Upper lobe of left lung (tissue), 6 donors: Measurements from ENCODE around the gene LDLRAD3. TPM values are rescaled to one million over a fixed set of nuclear protein-coding genes. Genes with fewer than 3 reads are reported as not detected.

Experiments
- ATAC-seq, 2 donors: fragments of 200-7000 bp; cut with Tn5 transposase; one replicate each; pipeline ENCODE4 v1.9.1; 2022; ENCODE audit warnings: mild to moderate bottlenecking in 2 of 2, moderate library complexity in 2 of 2; ENCODE audit not compliant: low FRiP score in 2 of 2
- DNase-seq, 2 donors: peaks; one replicate each; pipeline ENCODE4 v3.0.0-alpha.2; 2019 to 2020
- H3K27ac ChIP-seq, 4 donors: fragments of 200-600 bp; sonication (generic); one replicate each; pipeline ENCODE4 v1.5.1; 2016 to 2019
- H3K27me3 ChIP-seq, 4 donors: fragments of 200-600 bp; sonication (generic); one replicate each; pipeline ENCODE4 v1.5.1; 2017 to 2019
- H3K36me3 ChIP-seq, 4 donors: fragments of 200-600 bp; sonication (generic); one replicate each; pipeline ENCODE4 v1.5.1; 2016 to 2019
- H3K4me1 ChIP-seq, 4 donors: fragments of 200-600 bp; sonication (generic); one replicate each; pipeline ENCODE4 v1.5.1; 2018 to 2019
- H3K4me3 ChIP-seq, 4 donors: fragments of 200-600 bp; sonication (generic); one replicate each; pipeline ENCODE4 v1.5.1; 2017 to 2019; ENCODE audit warnings: mild to moderate bottlenecking in 2 of 4, moderate library complexity in 1 of 4
- H3K9me3 ChIP-seq, 4 donors: fragments of 200-600 bp; sonication (generic); one replicate each; pipeline ENCODE4 v1.5.1; 2018 to 2019
- EP300 ChIP-seq, 4 donors: sonication (generic); formaldehyde crosslinking; IDR thresholded peaks; one replicate each; pipeline ENCODE4 v1.5.1; 2017; ENCODE audit warnings: antibody characterized with exemption in 4 of 4, control low read depth in 2 of 4
- POLR2A ChIP-seq, 4 donors: fragments of 450-650 bp; IDR thresholded peaks; one replicate each; pipeline ENCODE4 v1.5.1; 2016 to 2017; ENCODE audit warnings: antibody characterized with exemption in 4 of 4, mild to moderate bottlenecking in 2 of 4
- POLR2AphosphoS5 ChIP-seq, 2 donors: sonication (generic); formaldehyde crosslinking; IDR thresholded peaks; one replicate each; pipeline ENCODE4 v1.5.1; 2017; ENCODE audit warnings: antibody characterized with exemption in 2 of 2
- WGBS, 2 donors: methylation state at CpG; one replicate each; pipeline ENCODE4 v1.1.5; 2017 to 2018; 5-methylcytosine and 5-hydroxymethylcytosine counted together
- total RNA-seq, 6 donors: library from RNA; depleted of rRNA in 4 of 6; stranded (reverse); fragments of >200 nt in 4 of 6; gene quantifications; one replicate each; pipeline versions ENCODE4 v1.1.0 to v1.2.1, GENCODE V29; 2016 to 2021
- TF ChIP-seq, protein P1 (sequence below), 6 experiments: fragments of 450-650 bp in 4 of 6; fragments of 200-600 bp in 2 of 6; sonication (generic) in 2 of 6; IDR thresholded peaks; one replicate each; pipeline ENCODE4 v1.5.1; 2016 to 2019; ENCODE audit warnings: antibody characterized with exemption in 6 of 6
- donor health status: DM: no; HTN: no; CAD: no; lungs with moderate emphysema.
- donor health status: DM: no; HTN: yes; CAD: no; lungs with severe emphysema.

Gene LDLRAD3
- total RNA-seq, 6 donors from 2014 or later = 4.4 to 16.8 (median 7.4) TPM

DNA sequence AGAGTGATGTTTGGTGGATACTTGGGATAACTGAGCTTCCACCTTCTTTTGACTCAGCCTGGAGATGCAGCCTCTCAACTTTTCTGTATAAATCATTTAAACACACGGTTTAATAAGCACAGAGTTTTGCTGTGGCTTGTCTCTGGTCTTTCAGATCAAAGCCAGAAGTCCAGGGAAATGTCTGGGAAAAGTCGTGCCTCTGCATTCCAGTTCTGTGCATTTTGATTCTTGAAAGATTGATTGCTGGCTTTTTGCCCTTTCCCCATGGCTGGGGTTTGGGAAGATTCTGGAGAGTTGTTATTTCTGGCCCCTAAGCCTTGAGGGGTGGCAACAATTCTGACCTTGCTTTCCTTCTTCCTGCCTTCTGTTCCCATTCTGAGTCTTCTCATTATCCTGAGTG lies 191.2 kb downstream of the LDLRAD3 start:
- TF ChIP-seq POLR2AphosphoS5 (IDR thresholded peaks at IDR 0.05) (no peak), EP300 (IDR thresholded peaks at IDR 0.05) (no peak), POLR2A (IDR thresholded peaks at IDR 0.05) (no peak)
- TF ChIP-seq, protein P1, sequence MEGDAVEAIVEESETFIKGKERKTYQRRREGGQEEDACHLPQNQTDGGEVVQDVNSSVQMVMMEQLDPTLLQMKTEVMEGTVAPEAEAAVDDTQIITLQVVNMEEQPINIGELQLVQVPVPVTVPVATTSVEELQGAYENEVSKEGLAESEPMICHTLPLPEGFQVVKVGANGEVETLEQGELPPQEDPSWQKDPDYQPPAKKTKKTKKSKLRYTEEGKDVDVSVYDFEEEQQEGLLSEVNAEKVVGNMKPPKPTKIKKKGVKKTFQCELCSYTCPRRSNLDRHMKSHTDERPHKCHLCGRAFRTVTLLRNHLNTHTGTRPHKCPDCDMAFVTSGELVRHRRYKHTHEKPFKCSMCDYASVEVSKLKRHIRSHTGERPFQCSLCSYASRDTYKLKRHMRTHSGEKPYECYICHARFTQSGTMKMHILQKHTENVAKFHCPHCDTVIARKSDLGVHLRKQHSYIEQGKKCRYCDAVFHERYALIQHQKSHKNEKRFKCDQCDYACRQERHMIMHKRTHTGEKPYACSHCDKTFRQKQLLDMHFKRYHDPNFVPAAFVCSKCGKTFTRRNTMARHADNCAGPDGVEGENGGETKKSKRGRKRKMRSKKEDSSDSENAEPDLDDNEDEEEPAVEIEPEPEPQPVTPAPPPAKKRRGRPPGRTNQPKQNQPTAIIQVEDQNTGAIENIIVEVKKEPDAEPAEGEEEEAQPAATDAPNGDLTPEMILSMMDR (IDR thresholded peaks at IDR 0.05) = no peak
- no peaks in the 10 kb centered on the region for H3K36me3 ChIP-seq
- no peak for DNase-seq
- WGBS, 2 donors = 21 to 23% methylated on average over 2 of the region's 2 CpGs
- no peak for ATAC-seq
- H3K9me3 ChIP-seq = no peaks in the 10 kb centered on the region
- H3K27ac ChIP-seq = no peak overlapping the region
- no peaks in the 10 kb centered on the region for H3K4me1 ChIP-seq
- no peak overlapping the region for H3K4me3 ChIP-seq
- H3K27me3 ChIP-seq = no peaks in the 10 kb centered on the region

DNA sequence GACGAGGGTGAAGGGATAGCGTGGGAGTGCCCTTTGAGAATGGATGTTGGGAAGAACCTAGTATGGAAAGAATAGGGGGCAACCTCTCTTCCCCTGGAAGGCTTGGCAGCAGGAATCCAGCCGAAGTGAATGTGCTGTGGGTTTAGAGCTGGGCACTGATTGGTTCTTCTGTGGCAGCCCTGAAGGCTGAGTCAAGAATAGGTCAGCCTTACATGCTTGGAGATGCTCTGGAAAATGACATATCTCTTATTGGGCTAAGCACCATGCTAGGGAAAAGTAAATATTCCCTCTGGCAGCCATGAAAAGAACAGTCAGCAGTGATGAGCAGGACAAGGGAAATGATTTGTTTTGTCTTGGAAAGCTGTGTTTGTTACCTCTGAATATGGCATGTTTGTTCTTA lies 195.9 kb downstream of the LDLRAD3 start:
- no peak for TF ChIP-seq POLR2AphosphoS5 (IDR thresholded peaks at IDR 0.05)
- TF ChIP-seq EP300 (IDR thresholded peaks at IDR 0.05) = no peak
- TF ChIP-seq POLR2A (IDR thresholded peaks at IDR 0.05) = no peak
- TF ChIP-seq, protein P1 (IDR thresholded peaks at IDR 0.05) = no peak
- H3K4me3 ChIP-seq = no peak overlapping the region
- H3K36me3 ChIP-seq = no peaks in the 10 kb centered on the region
- no peaks in the 10 kb centered on the region for H3K9me3 ChIP-seq
- no peaks in the 10 kb centered on the region for H3K27me3 ChIP-seq
- H3K4me1 ChIP-seq = no peaks in the 10 kb centered on the region
- 82 to 89% methylated on average over 3 of the region's 3 CpGs for WGBS, 2 donors
- ATAC-seq = no peak
- H3K27ac ChIP-seq = no peak overlapping the region
- DNase-seq = no peak

DNA sequence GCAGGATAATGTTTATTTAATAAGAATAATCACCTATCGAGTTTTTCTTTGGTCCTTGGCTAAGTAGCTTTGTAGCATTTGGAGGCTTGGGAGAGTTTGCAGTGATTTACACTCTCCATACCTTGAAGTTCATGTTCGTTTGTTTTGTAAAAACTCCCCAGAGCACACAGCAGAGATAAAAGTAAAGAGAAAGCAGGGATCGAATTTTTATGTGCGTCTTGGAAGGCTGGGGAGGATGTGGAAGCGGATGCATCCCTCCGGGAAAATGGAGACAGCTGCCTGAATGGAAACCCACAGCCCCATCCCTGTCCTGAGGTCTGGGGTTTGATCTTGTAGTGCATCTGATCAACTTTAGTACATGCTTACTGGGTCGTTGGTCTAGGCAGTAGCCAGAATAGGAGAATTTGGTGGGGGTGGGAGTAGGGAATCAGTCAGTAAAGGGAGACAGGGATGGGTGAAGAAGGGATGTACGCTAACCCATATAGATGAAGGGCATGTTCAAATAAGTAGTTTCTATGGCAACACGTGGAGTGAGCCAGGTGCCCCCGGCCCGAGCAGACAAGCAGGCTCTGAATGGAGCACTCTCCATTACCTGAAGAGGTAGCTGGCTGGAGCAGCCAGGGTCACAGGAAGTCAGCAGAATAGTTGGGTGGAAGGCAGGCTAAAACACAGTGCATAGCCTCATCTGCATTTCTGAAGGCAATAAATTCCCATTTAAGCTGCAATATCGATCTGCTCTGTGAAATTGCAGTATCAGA lies 197.5 kb downstream of the LDLRAD3 start:
- ATAC-seq = no peak

DNA sequence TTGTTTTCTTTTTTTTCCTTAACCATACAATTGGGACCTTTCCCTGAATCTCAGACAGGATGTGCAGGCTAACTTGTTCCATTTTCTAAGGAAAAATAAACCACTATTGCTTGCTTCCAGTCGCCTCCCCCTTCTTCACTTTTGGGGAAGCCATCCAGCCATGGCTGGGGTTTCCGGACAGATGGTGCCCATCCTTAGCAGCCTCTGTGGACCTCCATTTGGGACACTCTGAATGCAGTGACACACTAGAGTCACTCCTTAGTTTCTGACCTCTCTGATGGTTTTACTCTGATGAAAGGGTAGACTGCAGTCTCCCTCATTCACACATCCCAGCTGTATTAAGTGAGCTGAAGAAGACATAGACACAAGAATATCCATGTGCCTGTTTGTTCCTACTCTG lies 198.1 kb downstream of the LDLRAD3 start:
- no peaks in the 10 kb centered on the region for H3K36me3 ChIP-seq
- ATAC-seq (no peak), DNase-seq (no peak)
- TF ChIP-seq POLR2A (IDR thresholded peaks at IDR 0.05) = no peak
- no peak for TF ChIP-seq EP300 (IDR thresholded peaks at IDR 0.05)
- TF ChIP-seq, protein P1 (IDR thresholded peaks at IDR 0.05) = no peak
- TF ChIP-seq POLR2AphosphoS5 (IDR thresholded peaks at IDR 0.05) = no peak
- H3K27ac ChIP-seq = no peak overlapping the region
- H3K4me1 ChIP-seq = no peaks in the 10 kb centered on the region
- no peaks in the 10 kb centered on the region for H3K9me3 ChIP-seq
- 80 to 81% methylated on average over 2 of the region's 2 CpGs for WGBS, 2 donors
- no peaks in the 10 kb centered on the region for H3K27me3 ChIP-seq
- no peak overlapping the region for H3K4me3 ChIP-seq

More for the DNA sequence above, 197.5 kb downstream of the LDLRAD3 start:
- Histone ChIP-seq H3K4me3 (no peak overlapping the region), H3K36me3 (no peaks in the 10 kb centered on the region), H3K4me1 (no peaks in the 10 kb centered on the region), H3K27me3 (no peaks in the 10 kb centered on the region), H3K9me3 (no peaks in the 10 kb centered on the region), H3K27ac (no peak overlapping the region)
- 55 to 63% methylated on average over 12 of the region's 12 CpGs for WGBS, 2 donors
- TF ChIP-seq, protein P1 (IDR thresholded peaks at IDR 0.05) = no peak
- TF ChIP-seq EP300 (IDR thresholded peaks at IDR 0.05) = no peak
- TF ChIP-seq POLR2A (IDR thresholded peaks at IDR 0.05) = no peak
- TF ChIP-seq POLR2AphosphoS5 (IDR thresholded peaks at IDR 0.05) = no peak
- no peak for DNase-seq

DNA sequence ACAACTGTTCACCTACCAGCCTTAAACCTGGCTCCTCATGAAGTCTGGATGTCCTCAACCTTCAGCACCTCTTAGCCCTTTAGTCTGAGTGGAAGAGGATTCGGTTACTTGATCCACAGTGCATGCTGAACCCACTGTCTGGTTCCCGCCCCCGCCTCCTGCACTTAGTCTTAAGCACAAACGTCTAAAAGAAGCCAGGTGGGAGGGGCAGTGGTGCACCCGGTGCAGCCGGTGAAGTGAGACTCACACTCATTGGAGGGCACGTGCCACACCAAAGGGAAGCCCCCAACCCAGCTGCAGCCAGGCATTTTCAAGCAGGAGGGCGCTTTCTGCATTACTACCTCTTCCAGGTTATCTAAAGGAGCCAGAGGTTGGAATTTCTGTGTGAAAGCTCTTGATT lies 198.6 kb downstream of the LDLRAD3 start:
- no peaks in the 10 kb centered on the region for H3K9me3 ChIP-seq
- no peak overlapping the region for H3K27ac ChIP-seq
- H3K4me3 ChIP-seq = no peak overlapping the region
- TF ChIP-seq, protein P1 (IDR thresholded peaks at IDR 0.05) = no peak
- DNase-seq = no peak
- H3K27me3 ChIP-seq = no peaks in the 10 kb centered on the region
- ATAC-seq = no peak
- no peaks in the 10 kb centered on the region for H3K4me1 ChIP-seq
- H3K36me3 ChIP-seq = no peaks in the 10 kb centered on the region
- 65 to 72% methylated on average over 8 of the region's 8 CpGs for WGBS, 2 donors
